Mucosa of descending colon (tissue), 3 donors: ENCODE data around the gene CDSN. TPM values are rescaled to one million over a fixed set of nuclear protein-coding genes. Genes with fewer than 3 reads are reported as not detected.

ENCODE experiments used
- ATAC-seq: fragments of 200-7000 bp; cut with Tn5 transposase; one replicate; pipeline ENCODE4 v1.9.1; 2020; ENCODE audit warnings: mild to moderate bottlenecking, moderate library complexity
- DNase-seq, 3 donors: peaks; one replicate each; pipeline ENCODE4 v3.0.0-alpha.2; 2020
- H3K36me3 ChIP-seq: fragments of 200-600 bp; one replicate; pipeline ENCODE4 v1.8.0; 2021; ENCODE audit warnings: low read depth, mild to moderate bottlenecking
- H3K4me1 ChIP-seq: fragments of 200-600 bp; one replicate; pipeline ENCODE4 v1.8.0; 2021; ENCODE audit warnings: low read depth, mild to moderate bottlenecking
- H3K4me3 ChIP-seq: fragments of 200-600 bp; one replicate; pipeline ENCODE4 v1.8.0; 2021; ENCODE audit warnings: mild to moderate bottlenecking
- H3K9me3 ChIP-seq: fragments of 200-600 bp; one replicate; pipeline ENCODE4 v1.8.0; 2021; ENCODE audit warnings: mild to moderate bottlenecking
- CTCF ChIP-seq: fragments of 200-600 bp; IDR thresholded peaks from one replicate; pipeline ENCODE4 v1.8.0; 2022; ENCODE audit warnings: antibody characterized with exemption, mild to moderate bottlenecking
- intact Hi-C, 2 donors: fragments of 100-400 bp; cut with DNase I in 1 of 2; cut with micrococcal nuclease in 1 of 2; formaldehyde crosslinking; loops; one replicate each; pipeline versions ENCODE4 v1.11.0 to v1.11.1; 2022; cut with DNase I, micrococcal nuclease
- total RNA-seq, 3 donors: library from RNA; stranded (reverse); fragmentation: NEBNext Ultra II Directional in 2 of 3; extraction: Animal tissue kit (Norgen Biotek cat#: 25700) in 2 of 3; gene quantifications; one replicate each; pipeline versions ENCODE4 v1.2.1 to v1.2.4, GENCODE V29; 2021 to 2023
- donor health status: DM: no; HTN: no; CAD: no; lungs with moderate emphysema.
- donor health status: DM: no; HTN: no; CAD: no.
- donor health status: DM: no; HTN: yes; CAD: no.

The CDSN gene
- total RNA-seq, 3 donors from 2014 or later, result not detected

- intact Hi-C loops, result no loop called here
- Histone ChIP-seq H3K4me3 (no peak within 1 kb of the TSS), H3K9me3 (no peaks in the 10 kb centered on the region), H3K4me1 (peaks cover 13% of the 10 kb centered on the region), H3K36me3 (no peaks in the 10 kb centered on the region)
- no peak for DNase-seq
- no peak for ATAC-seq
- TF ChIP-seq CTCF, result no peak
Observed at GRCh38 chr6:31112478-31112877, 7.8 kb downstream of the CDSN start, which contains the start of gene C6orf15. Gene C6orf15 (minus strand): TSS chr6:31112575. CDS start chr6:31112555, 20 bp downstream.

GRCh38 chr6:31111712-31112111, 8.5 kb downstream of the CDSN start:
- H3K4me1 ChIP-seq, result peaks cover 13% of the 10 kb centered on the region
- DNase-seq, result no peak
- no peak for TF ChIP-seq CTCF
- intact Hi-C loops, result no loop called here
- H3K4me3 ChIP-seq, result no peak overlapping the region
- no peaks in the 10 kb centered on the region for H3K9me3 ChIP-seq
- no peaks in the 10 kb centered on the region for H3K36me3 ChIP-seq
- no peak for ATAC-seq

- intact Hi-C loops, result no loop called here
- DNase-seq (no peak), ATAC-seq (no peak)
Observed at GRCh38 chr6:31110825-31111582, 9.2 kb downstream of the CDSN start.

GRCh38 chr6:31107052-31107451, 13.2 kb downstream of the CDSN start:
- TF ChIP-seq CTCF, result no peak
- intact Hi-C loops, result no loop called here

More at GRCh38 chr6:31110825-31111582, 9.2 kb downstream of the CDSN start:
- H3K9me3 ChIP-seq, result no peaks in the 10 kb centered on the region
- TF ChIP-seq CTCF, result no peak
- peaks cover 13% of the 10 kb centered on the region for H3K4me1 ChIP-seq
- no peaks in the 10 kb centered on the region for H3K36me3 ChIP-seq
- H3K4me3 ChIP-seq, result no peak overlapping the region

GRCh38 chr6:31103136-31103535, 17.1 kb downstream of the CDSN start:
- ATAC-seq, result no peak
- no peaks in the 10 kb centered on the region for H3K36me3 ChIP-seq
- TF ChIP-seq CTCF, result no peak
- H3K9me3 ChIP-seq, result no peaks in the 10 kb centered on the region
- H3K4me1 ChIP-seq, result no peaks in the 10 kb centered on the region
- H3K4me3 ChIP-seq, result no peak overlapping the region
- intact Hi-C loops, result no loop called here
- DNase-seq, result no peak

More at GRCh38 chr6:31107052-31107451, 13.2 kb downstream of the CDSN start:
- Histone ChIP-seq H3K36me3 (no peaks in the 10 kb centered on the region), H3K4me1 (no peaks in the 10 kb centered on the region), H3K4me3 (no peak overlapping the region), H3K9me3 (no peaks in the 10 kb centered on the region)
- DNase-seq (no peak), ATAC-seq (no peak)
